Dedifferentiated amniotic fluid mesenchymal stem cell (primary cell): ENCODE measurements around the gene LSM14A.
A peak's percentile ranks its signal among the peaks of the same experiment; 100 is the strongest.
"Not testable (repeated sequence)": the region's sequence is repeated elsewhere in the genome, so short reads cannot be mapped to it uniquely, and the experiment has no call there.

Experiments
- DNase-seq: peaks from one replicate; pipeline ENCODE4 v3.0.0-alpha.2; 2016; ENCODE audit errors: extremely low spot score

The LSM14A gene

DNA sequence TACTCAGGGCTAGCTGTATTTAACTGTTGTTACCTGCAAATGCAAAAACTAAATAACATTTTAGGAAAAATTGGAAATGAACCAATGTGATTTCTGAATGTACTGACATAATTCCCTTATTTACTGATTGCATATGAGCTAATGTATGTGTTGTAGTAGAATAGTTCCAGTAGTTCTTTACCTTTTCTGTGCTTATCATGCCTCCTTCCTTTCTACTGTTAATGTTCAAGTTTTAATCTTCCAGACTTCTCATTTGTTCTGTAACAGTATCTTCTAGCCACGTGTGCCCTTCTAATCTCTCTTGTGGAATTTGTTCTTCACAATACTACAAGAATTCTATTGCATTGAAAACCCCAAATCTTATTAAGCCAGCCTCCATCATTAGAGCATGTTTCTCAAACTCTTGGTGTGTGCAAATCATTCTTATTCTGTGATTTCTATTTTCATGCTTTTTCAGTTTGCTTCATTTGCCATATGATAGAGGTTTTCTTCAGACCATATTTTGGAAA lies 17.7 kb downstream of the LSM14A start:
- no peak for DNase-seq

- no peak for DNase-seq
Measured at GRCh38 chr19:34191355-34191962, 19.2 kb downstream of the LSM14A start.

DNA sequence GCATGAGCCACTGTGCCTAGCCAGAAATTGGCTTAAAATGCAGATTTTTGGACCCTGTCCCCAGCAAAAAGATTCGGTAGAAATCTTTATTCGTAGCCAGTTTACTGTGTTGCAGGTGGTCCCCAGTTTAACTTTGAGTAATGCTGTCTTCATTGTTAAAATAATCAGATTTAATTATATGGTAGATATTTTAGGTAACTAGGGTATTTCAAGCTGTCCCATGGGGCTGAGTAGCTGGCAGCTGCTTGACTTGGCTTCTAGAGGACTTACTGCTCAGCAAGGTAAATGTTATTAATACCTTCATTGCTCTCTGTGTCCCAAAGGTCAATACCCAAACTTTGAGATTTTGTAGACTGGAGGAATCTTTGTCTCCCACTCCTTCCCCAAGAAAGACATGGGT lies 21.1 kb downstream of the LSM14A start:
- DNase-seq: no peak

- DNase-seq: no peak
Measured at GRCh38 chr19:34193876-34194275, 21.6 kb downstream of the LSM14A start.

DNA sequence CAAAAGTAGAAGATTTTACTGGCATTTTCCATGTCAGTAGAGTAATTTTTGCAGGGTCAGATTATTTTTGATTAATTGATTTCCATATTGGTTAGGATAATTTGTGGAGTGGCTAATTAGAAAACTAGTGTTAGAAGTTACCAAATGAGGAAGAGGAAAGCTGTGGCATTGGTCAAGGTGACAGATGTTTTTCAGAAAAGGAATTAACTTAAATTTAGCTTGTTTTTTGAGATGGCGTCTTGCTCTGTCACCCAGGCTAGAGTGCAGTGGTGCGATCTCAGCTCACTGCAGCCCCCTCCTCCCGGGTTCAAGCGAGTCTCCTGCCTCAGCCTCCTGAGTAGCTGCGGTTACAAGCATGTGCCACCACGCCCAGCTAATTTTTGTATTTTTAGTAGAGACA lies 28.8 kb downstream of the LSM14A start:
- no peak for DNase-seq

DNA sequence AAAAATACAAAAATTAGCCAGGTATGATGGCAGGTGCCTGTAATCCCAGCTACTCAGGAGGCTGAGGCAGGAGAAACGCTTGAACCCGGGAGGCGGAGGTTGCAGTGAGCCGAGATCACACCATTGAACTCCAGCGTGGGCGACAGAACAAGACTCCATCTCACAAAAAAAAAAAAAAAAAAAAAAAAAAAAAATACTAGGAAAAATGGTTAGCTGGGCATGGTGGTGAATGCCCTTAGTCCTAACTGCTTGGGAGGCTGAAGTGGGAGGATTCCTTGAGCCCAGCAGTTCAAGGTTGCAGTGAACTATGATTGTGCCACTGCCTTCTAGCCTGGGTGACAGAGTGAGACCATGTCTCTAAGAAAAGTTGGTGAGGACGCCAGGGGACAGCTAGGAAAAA lies 33.0 kb downstream of the LSM14A start:
- not testable (repeated sequence) for DNase-seq

- DNase-seq: no peak
Measured at GRCh38 chr19:34208291-34208884, 36.1 kb downstream of the LSM14A start.

- no peak for DNase-seq
Measured at GRCh38 chr19:34209726-34210125, 37.4 kb downstream of the LSM14A start.

GRCh38 chr19:34213283-34213682 lies 41.0 kb downstream of the LSM14A start:
- no peak for DNase-seq

DNA sequence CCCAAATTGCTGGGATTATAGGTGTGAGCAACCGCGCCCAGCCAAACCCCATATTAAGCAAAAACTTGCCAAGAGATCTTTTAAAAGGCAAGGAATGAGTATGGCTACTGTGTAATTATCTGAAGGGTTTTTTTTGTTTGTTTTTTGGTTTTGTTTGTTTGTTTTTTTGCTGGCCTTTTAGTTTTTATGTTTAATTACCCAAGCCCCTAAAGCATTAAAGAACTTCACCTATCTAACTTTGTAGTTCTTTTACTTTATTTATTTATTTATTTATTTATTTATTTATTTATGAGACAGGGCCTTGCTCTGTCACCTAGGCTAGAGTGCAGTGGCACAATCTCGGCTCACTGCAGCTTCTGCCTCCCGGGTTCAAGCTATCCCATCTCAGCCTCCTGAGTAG lies 41.7 kb downstream of the LSM14A start:
- DNase-seq: no peak

GRCh38 chr19:34215006-34215665 lies 42.8 kb downstream of the LSM14A start:
- no peak for DNase-seq

GRCh38 chr19:34215666-34216038 lies 43.3 kb downstream of the LSM14A start:
- DNase-seq: no peak

- not testable (repeated sequence) for DNase-seq
Measured at GRCh38 chr19:34216745-34217219, 44.5 kb downstream of the LSM14A start.

DNA sequence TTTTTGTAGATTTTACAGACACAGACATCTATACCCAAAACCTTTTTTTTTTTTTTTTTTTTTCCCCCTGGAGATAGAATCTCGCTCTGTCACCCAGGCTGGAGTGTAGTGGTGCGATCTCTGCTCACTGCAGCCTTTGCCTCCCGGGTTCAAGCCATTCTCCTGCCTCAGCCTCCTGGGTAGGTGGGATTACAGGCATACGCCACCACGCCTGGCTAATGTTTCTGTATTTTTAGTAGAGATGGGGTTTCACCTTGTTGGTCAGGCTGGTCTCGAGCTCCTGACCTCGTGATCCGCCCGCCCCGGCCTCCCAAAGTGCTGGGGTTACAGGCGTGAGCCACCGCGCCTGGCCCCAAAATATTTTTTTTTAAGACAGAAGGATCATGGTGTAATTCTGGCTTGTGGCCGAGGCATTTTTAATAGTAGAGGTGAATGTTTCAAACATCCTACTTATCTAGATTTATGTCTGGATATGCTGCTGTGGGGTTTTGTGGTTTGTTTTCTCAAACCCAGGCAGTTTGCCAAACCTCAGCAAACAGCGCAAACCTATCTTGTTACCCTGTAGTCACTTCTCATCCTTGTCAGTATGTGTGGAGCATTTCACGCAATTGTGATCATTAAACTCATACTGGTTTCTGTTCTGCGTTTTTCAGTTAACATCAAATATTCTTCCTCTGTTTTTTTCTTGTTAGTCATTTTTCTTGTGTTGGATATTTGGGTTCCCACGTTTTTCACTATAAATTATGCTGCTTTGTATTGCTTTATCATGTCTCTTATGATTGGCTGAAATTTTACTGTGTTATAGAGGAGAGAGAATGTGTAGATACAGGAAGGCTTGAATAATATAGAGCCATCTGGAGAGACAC lies 45.9 kb downstream of the LSM14A start:
- DNase-seq: peak; percentile 81

- DNase-seq: no peak
Measured at GRCh38 chr19:34218818-34219164, 46.5 kb downstream of the LSM14A start.

- peak; percentile 82 for DNase-seq
Measured at GRCh38 chr19:34220472-34221063, 48.3 kb downstream of the LSM14A start.

GRCh38 chr19:34222386-34222785 lies 50.1 kb downstream of the LSM14A start:
- DNase-seq: no peak

GRCh38 chr19:34224996-34225658 lies 52.8 kb downstream of the LSM14A start:
- DNase-seq: no peak

DNA sequence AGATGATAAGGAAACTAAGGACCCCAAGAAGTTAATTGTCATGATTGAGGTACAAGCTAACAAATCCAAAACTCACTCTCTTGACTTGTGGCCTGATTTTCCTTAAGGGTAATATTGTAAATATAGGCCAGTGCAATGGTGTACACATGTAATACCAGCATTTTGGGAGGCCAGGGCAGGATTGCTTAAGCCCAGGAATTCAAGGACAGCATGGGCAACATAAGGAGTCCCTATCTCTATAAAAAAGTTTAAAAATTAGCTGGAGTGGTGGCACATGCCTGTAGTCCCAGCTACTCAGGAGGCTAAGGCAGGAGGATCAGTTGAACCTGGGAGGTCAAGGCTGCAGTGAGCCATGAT lies 53.3 kb downstream of the LSM14A start:
- DNase-seq: no peak

DNA sequence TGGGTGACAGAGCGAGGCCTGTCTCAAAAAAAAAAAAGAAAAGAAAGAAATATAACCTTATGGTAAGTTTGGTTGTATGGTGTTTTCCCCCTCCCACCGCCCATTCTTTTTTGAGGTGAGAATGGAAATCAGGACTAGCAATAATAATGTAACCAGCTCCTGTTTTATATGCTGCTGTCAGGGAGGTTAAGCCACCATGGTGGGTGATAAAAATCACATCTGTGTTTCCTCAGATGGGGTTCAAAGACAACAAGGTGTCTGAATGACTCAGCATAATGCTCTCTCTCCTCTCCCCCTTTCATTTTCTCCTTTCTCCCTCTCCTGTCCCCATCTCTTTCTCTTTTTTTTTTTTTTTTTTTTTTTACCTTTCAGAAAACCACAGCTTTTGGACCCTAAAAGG lies 53.7 kb downstream of the LSM14A start:
- no peak for DNase-seq

DNA sequence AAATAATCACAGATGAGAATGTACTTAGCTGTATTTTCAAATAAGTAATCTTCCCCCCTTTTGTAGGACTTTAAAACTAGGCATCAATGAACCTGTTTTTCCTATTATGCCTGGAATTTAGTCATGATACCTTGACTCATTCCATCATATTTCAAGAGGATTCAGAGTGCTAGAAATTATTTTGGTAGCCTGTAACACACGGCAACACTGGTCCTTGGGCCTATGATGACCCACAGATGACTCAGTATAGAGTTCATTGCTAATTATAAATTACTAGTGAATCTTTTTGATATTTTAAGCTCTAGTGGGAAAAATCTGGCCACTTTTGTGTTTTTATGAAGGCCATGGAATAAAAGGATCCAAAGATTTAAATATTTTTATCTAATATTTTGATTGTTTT lies 56.0 kb downstream of the LSM14A start:
- no peak for DNase-seq
